GM12878 (cell line): Measurements from ENCODE around the gene RAB29. TPM values are rescaled to one million over a fixed set of nuclear protein-coding genes. Genes with fewer than 3 reads are reported as not detected.
A peak's percentile ranks its signal among the peaks of the same experiment; 100 is the strongest.

Experiments
- CHD2 ChIP-seq: IDR thresholded peaks from 2 replicates; pipeline ENCODE4 v1.6.1; 2011; ENCODE audit warnings: low read depth, low read length, improper control_type of control experiment, borderline replicate concordance
- HDAC6 ChIP-seq: fragments of 200-600 bp; sonication (generic); IDR thresholded peaks from one replicate; pipeline ENCODE4 v1.8.0; 2017; ENCODE audit warnings: antibody characterized with exemption; ENCODE audit not compliant: unreplicated experiment
- IKZF2 ChIP-seq, 2 experiments: fragments of 450-650 bp; IDR thresholded peaks; 2 replicates each; pipeline ENCODE4 v1.6.1; 2017; ENCODE audit warnings: mild to moderate bottlenecking in 2 of 2, moderate library complexity in 2 of 2
- LARP7 ChIP-seq: fragments of 450-650 bp; IDR thresholded peaks from 2 replicates; pipeline ENCODE4 v1.6.1; 2017; ENCODE audit warnings: mild to moderate bottlenecking
- MEF2B ChIP-seq: fragments of 450-650 bp; IDR thresholded peaks from 2 replicates; pipeline ENCODE4 v1.6.1; 2018; ENCODE audit warnings: mild to moderate bottlenecking, moderate library complexity; ENCODE audit not compliant: partially characterized antibody, poor library complexity, severe bottlenecking
- MYB ChIP-seq: fragments of 150-350 bp; IDR thresholded peaks from 2 replicates; pipeline ENCODE4 v1.6.1; 2014; ENCODE audit warnings: mild to moderate bottlenecking, low read depth, low read length, borderline replicate concordance
- MYC ChIP-seq: IDR thresholded peaks from 2 replicates; pipeline ENCODE4 v1.6.1; 2011; ENCODE audit warnings: mild to moderate bottlenecking, low read length, moderate library complexity, inconsistent platforms; ENCODE audit not compliant: insufficient read depth, insufficient replicate concordance, insufficient read length, severe bottlenecking
- POLR2AphosphoS5 ChIP-seq: IDR thresholded peaks from 2 replicates; pipeline ENCODE4 v1.6.1; 2011; ENCODE audit warnings: mild to moderate bottlenecking, low read length, inconsistent platforms
- RELA ChIP-seq: fragments of 450-650 bp; IDR thresholded peaks from 2 replicates; pipeline ENCODE4 v1.8.0; 2014; ENCODE audit warnings: borderline replicate concordance; ENCODE audit not compliant: partially characterized antibody
- RUNX3 ChIP-seq: IDR thresholded peaks from 2 replicates; pipeline ENCODE4 v1.6.1; 2012; ENCODE audit warnings: low read length, inconsistent platforms
- SMARCA5 ChIP-seq: fragments of 450-650 bp; IDR thresholded peaks from 2 replicates; pipeline ENCODE4 v1.6.1; 2017; ENCODE audit warnings: mild to moderate bottlenecking
- STAT1 ChIP-seq: fragments of 450-650 bp; conservative IDR thresholded peaks from 2 replicates; pipeline ENCODE4 v1.6.1; 2014; ENCODE audit warnings: antibody characterized with exemption, mild to moderate bottlenecking
- STAT3 ChIP-seq: IDR thresholded peaks from 2 replicates; pipeline ENCODE4 v1.6.1; 2011; ENCODE audit warnings: low read depth, low read length, improper control_type of control experiment
- WRNIP1 ChIP-seq: IDR thresholded peaks from 2 replicates; pipeline ENCODE4 v1.6.1; 2011; ENCODE audit warnings: low read depth, low read length, improper control_type of control experiment, borderline replicate concordance
- YY1 ChIP-seq: IDR thresholded peaks from 2 replicates; pipeline ENCODE4 v1.6.1; 2011; ENCODE audit warnings: low read depth, mild to moderate bottlenecking, low read length
- ZNF622 ChIP-seq: fragments of 450-650 bp; IDR thresholded peaks from 2 replicates; pipeline ENCODE4 v1.6.1; 2017; ENCODE audit warnings: mild to moderate bottlenecking, inconsistent platforms
- polyA plus RNA-seq, 11 experiments: library from polyadenylated mRNA; depleted of rRNA in 4 of 11; unstranded in 6 of 11; stranded (reverse) in 5 of 11; fragments of >200 nt; fragmentation: Nextera tagmentation in 4 of 11; fragmentation: Illumina TruSeq in 1 of 11; extraction: Ambion mirVana in 4 of 11; extraction: Trizol in 1 of 11; gene quantifications; 1 replicate in 1 of 11; 2 replicates in 10 of 11; pipeline versions ENCODE4 v1.2.1 to v1.2.3, GENCODE V29; 2011 to 2016; ENCODE audit warnings: inconsistent platforms in 2 of 11, missing spikeins in 2 of 11, low read depth in 1 of 11
- total RNA-seq, 4 experiments: library from RNA; depleted of rRNA in 3 of 4; stranded (reverse); fragments of >200 nt in 3 of 4; fragmentation: Illumina TruSeq in 1 of 4; extraction: Trizol in 1 of 4; gene quantifications; 2 replicates each; pipeline versions ENCODE4 v1.2.1 to v1.2.3, GENCODE V29; 2013 to 2021
- TF ChIP-seq, protein P1 (sequence below): fragments of 450-650 bp; conservative IDR thresholded peaks from 2 replicates; pipeline ENCODE4 v1.6.1; 2017; ENCODE audit warnings: mild to moderate bottlenecking, moderate library complexity
- TF ChIP-seq, protein P2 (sequence below): fragments of 450-650 bp; IDR thresholded peaks from 2 replicates; pipeline ENCODE4 v1.6.1; 2017; ENCODE audit warnings: antibody characterized with exemption, mild to moderate bottlenecking, moderate library complexity
- TF ChIP-seq, protein P3 (sequence below): fragments of 450-650 bp; IDR thresholded peaks from 2 replicates; pipeline ENCODE4 v1.6.1; 2017; ENCODE audit warnings: low read depth, mild to moderate bottlenecking, moderate library complexity
- TF ChIP-seq, protein P4 (sequence below): fragments of 450-650 bp; IDR thresholded peaks from 2 replicates; pipeline ENCODE4 v1.6.1; 2018; ENCODE audit warnings: mild to moderate bottlenecking, low read depth, moderate library complexity; ENCODE audit not compliant: partially characterized antibody

RAB29 gene
- total and polyA plus RNA-seq, 10 of the 15 experiments (the other 5 are each of a cell fraction or from before 2014, with no cell fraction given) = 11.7 to 74.5 (median 15.0) TPM

DNA sequence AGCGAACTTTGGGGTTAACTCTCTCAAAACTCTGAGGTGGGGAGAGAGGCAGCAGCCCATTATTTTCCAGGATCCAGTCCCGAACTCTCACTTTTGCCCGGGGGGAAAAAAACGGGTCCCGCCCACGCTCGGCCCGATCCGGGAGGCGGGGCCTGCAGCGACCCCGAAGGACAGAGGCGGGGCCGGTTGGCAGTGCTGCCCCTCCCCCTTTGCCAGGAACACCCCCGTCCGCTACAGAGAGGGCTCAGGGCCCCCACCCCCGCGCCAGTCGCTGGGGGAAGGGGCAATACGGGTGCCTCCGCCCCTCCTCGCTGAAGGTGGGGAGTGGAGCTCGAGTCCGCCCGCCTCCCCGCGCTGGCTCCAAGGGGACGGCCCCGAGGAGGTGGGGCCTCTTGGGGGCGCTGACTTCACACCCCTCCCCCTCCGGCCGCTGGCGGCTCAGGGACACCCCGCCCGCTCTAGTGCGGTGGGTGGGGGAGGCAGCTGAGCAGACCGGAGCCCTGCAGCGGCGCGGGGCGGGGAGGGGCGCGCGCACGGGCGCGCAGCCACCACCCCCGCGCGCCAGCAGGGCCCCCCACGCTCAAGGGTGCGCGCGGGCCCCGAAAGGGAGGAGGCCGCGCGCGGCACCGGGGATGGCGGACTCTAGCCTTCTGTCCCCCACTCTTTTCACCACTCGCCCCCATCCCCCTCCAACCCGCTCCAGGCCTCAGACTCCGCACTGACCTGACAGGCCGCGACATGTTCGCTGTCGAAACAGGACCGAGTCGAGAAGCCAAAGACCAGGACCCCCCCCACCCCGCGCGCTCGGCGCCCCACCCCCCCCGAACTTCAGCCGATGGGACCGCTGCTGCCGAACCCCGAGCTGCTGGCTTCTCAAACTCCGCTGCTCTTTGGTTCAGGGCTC lies 25.8 kb downstream of the RAB29 start (continued):
- TF ChIP-seq, protein P1, sequence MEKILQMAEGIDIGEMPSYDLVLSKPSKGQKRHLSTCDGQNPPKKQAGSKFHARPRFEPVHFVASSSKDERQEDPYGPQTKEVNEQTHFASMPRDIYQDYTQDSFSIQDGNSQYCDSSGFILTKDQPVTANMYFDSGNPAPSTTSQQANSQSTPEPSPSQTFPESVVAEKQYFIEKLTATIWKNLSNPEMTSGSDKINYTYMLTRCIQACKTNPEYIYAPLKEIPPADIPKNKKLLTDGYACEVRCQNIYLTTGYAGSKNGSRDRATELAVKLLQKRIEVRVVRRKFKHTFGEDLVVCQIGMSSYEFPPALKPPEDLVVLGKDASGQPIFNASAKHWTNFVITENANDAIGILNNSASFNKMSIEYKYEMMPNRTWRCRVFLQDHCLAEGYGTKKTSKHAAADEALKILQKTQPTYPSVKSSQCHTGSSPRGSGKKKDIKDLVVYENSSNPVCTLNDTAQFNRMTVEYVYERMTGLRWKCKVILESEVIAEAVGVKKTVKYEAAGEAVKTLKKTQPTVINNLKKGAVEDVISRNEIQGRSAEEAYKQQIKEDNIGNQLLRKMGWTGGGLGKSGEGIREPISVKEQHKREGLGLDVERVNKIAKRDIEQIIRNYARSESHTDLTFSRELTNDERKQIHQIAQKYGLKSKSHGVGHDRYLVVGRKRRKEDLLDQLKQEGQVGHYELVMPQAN = peak; percentile 45; the same call in 1 of the 2 replicates
- TF ChIP-seq SMARCA5 (peak; percentile 87; the same call in 1 of the 2 replicates), CHD2 (peak; percentile 89), ZNF622 (no peak), WRNIP1 (no peak), RUNX3 (peak; percentile 57), STAT3 (no peak), MYB (no peak), YY1 (peak; percentile 48), LARP7 (peak; percentile 48), MEF2B (peak; percentile 61), RELA (peak; percentile 71), MYC (peak; percentile 29), IKZF2 (IDR thresholded peaks at IDR 0.05) (peak; percentile 60 to 77; a peak in 3 of 4 replicates), HDAC6 (peak; percentile 60), STAT1 (no peak), POLR2AphosphoS5 (peak; percentile 84)
- TF ChIP-seq, protein P2, sequence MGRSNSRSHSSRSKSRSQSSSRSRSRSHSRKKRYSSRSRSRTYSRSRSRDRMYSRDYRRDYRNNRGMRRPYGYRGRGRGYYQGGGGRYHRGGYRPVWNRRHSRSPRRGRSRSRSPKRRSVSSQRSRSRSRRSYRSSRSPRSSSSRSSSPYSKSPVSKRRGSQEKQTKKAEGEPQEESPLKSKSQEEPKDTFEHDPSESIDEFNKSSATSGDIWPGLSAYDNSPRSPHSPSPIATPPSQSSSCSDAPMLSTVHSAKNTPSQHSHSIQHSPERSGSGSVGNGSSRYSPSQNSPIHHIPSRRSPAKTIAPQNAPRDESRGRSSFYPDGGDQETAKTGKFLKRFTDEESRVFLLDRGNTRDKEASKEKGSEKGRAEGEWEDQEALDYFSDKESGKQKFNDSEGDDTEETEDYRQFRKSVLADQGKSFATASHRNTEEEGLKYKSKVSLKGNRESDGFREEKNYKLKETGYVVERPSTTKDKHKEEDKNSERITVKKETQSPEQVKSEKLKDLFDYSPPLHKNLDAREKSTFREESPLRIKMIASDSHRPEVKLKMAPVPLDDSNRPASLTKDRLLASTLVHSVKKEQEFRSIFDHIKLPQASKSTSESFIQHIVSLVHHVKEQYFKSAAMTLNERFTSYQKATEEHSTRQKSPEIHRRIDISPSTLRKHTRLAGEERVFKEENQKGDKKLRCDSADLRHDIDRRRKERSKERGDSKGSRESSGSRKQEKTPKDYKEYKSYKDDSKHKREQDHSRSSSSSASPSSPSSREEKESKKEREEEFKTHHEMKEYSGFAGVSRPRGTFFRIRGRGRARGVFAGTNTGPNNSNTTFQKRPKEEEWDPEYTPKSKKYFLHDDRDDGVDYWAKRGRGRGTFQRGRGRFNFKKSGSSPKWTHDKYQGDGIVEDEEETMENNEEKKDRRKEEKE = no peak
- TF ChIP-seq, protein P3, sequence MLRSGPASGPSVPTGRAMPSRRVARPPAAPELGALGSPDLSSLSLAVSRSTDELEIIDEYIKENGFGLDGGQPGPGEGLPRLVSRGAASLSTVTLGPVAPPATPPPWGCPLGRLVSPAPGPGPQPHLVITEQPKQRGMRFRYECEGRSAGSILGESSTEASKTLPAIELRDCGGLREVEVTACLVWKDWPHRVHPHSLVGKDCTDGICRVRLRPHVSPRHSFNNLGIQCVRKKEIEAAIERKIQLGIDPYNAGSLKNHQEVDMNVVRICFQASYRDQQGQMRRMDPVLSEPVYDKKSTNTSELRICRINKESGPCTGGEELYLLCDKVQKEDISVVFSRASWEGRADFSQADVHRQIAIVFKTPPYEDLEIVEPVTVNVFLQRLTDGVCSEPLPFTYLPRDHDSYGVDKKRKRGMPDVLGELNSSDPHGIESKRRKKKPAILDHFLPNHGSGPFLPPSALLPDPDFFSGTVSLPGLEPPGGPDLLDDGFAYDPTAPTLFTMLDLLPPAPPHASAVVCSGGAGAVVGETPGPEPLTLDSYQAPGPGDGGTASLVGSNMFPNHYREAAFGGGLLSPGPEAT = peak; percentile 39; the same call in 1 of the 2 replicates
- TF ChIP-seq, protein P4, sequence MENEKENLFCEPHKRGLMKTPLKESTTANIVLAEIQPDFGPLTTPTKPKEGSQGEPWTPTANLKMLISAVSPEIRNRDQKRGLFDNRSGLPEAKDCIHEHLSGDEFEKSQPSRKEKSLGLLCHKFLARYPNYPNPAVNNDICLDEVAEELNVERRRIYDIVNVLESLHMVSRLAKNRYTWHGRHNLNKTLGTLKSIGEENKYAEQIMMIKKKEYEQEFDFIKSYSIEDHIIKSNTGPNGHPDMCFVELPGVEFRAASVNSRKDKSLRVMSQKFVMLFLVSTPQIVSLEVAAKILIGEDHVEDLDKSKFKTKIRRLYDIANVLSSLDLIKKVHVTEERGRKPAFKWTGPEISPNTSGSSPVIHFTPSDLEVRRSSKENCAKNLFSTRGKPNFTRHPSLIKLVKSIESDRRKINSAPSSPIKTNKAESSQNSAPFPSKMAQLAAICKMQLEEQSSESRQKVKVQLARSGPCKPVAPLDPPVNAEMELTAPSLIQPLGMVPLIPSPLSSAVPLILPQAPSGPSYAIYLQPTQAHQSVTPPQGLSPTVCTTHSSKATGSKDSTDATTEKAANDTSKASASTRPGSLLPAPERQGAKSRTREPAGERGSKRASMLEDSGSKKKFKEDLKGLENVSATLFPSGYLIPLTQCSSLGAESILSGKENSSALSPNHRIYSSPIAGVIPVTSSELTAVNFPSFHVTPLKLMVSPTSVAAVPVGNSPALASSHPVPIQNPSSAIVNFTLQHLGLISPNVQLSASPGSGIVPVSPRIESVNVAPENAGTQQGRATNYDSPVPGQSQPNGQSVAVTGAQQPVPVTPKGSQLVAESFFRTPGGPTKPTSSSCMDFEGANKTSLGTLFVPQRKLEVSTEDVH = peak; percentile 20
